ENCODE data around the gene PAXX.

The PAXX gene

GRCh38 chr9:137042751-137043727 lies 50.8 kb downstream of the PAXX start:
- no peak for DNase-seq
- Mint-ChIP-seq H3K27me3 (peaks cover 46% of the 10 kb centered on the region), H3K27ac (no peak overlapping the region), H3K4me1 (peaks cover 34% of the 10 kb centered on the region), H3K4me3 (no peak overlapping the region), H3K9me3 (no peaks in the 10 kb centered on the region)
- ATAC-seq: no peak

All from stimulated activated naive CD8-positive, alpha-beta T cell treated with anti-CD3 and anti-CD28 coated beads, Interleukin-15, amount 100 ng/mL, for 72 hours (primary cell).